Endothelial cell of umbilical vein (primary cell): ENCODE data around the gene LRRC27. TPM values are rescaled to one million over a fixed set of nuclear protein-coding genes. Genes with fewer than 3 reads are reported as not detected.

Experiments
- BruUV-seq: library from RNA; stranded (reverse); fragments of 400-500 nt; replicated peaks from 2 replicates; lab custom pipeline; 2021; lab: Mats Ljungman, UMichigan
- CTCF ChIA-PET: fragments of 300-600, 350-600 bp; sonication (Branson Sonifier 250); formaldehyde crosslinking; loops from one replicate; lab custom pipeline; 2021; ENCODE audit warnings: antibody characterized with exemption, inconsistent platforms; lab: Charles Lee
- POLR2A ChIA-PET: fragments of 300-600, 350-600 bp; sonication (Branson Sonifier 250); formaldehyde crosslinking; loops from one replicate; lab custom pipeline; 2021; ENCODE audit warnings: antibody characterized with exemption, inconsistent platforms; lab: Charles Lee
- DNase-seq: peaks from one replicate; pipeline ENCODE4 v3.0.0-alpha.2; 2011; ENCODE audit warnings: low read depth, low spot score
- FAIRE-seq: peaks from 2 replicates; lab custom pipeline; 2011; peaks lifted over from hg19 to GRCh38; lab: Jason Lieb, UNC
- H2AFZ ChIP-seq: 2 replicates; pipeline ENCODE4 v1.6.0; 2012; ENCODE audit warnings: low read depth, low read length, control low read depth, inconsistent platforms
- H3K27ac ChIP-seq: 2 replicates; pipeline ENCODE4 v1.5.1; 2011; ENCODE audit warnings: low read depth, mild to moderate bottlenecking, control low read depth, low read length, moderate library complexity; ENCODE audit not compliant: insufficient read depth
- H3K27me3 ChIP-seq, 2 experiments: 2 replicates each; pipeline versions ENCODE4 v1.6.0 to v1.6.1; 2011; ENCODE audit warnings: low read length in 2 of 2, mixed read lengths in 1 of 2; ENCODE audit not compliant: control insufficient read depth in 2 of 2, insufficient read depth in 2 of 2
- H3K36me3 ChIP-seq, 2 experiments: 2 replicates in 1 of 2; 3 replicates in 1 of 2; pipeline ENCODE4 v1.5.1; 2011; ENCODE audit warnings: low read length in 2 of 2, mild to moderate bottlenecking in 1 of 2, moderate library complexity in 1 of 2; ENCODE audit not compliant: control insufficient read depth in 2 of 2, insufficient read depth in 2 of 2; ENCODE audit errors: extremely low read depth in 1 of 2
- H3K4me1 ChIP-seq: 3 replicates; pipeline ENCODE4 v1.5.1; 2011; ENCODE audit warnings: mild to moderate bottlenecking, low read length; ENCODE audit not compliant: control insufficient read depth, insufficient read depth; ENCODE audit errors: extremely low read depth
- H3K4me2 ChIP-seq: 2 replicates; pipeline ENCODE4 v1.6.1; 2011; ENCODE audit warnings: low read length, control low read depth, mixed read lengths; ENCODE audit not compliant: insufficient read depth
- H3K4me3 ChIP-seq, 3 experiments: fragments of 200-600 bp in 1 of 3; sonication (generic), shearing (Covaris generic) in 1 of 3; replicated peaks in 1 of 3; 2 replicates each; pipeline ENCODE4 v1.5.1; 2011 to 2016; ENCODE audit warnings: control low read depth in 3 of 3, low read length in 3 of 3, mild to moderate bottlenecking in 2 of 3, inconsistent platforms in 1 of 3, low read depth in 1 of 3, moderate library complexity in 1 of 3; ENCODE audit not compliant: insufficient read depth in 1 of 3
- H3K79me2 ChIP-seq: 2 replicates; pipeline ENCODE4 v1.6.0; 2012; ENCODE audit warnings: low read length, inconsistent platforms; ENCODE audit not compliant: control insufficient read depth, insufficient read depth
- H3K9ac ChIP-seq: replicated peaks from 2 replicates; pipeline ENCODE3; 2011; ENCODE audit warnings: low read length, control low read depth; ENCODE audit not compliant: insufficient read depth; ENCODE audit errors: extremely low read depth
- H3K9me1 ChIP-seq: replicated peaks from 3 replicates; pipeline ENCODE4 v1.6.0; 2011; ENCODE audit warnings: mild to moderate bottlenecking, low read length; ENCODE audit not compliant: control insufficient read depth, insufficient read depth; ENCODE audit errors: extremely low read depth
- H3K9me3 ChIP-seq: replicated peaks from 2 replicates; pipeline ENCODE4 v1.5.1; 2012; ENCODE audit warnings: low read length, inconsistent platforms; ENCODE audit not compliant: control insufficient read depth, insufficient read depth
- H4K20me1 ChIP-seq: replicated peaks from 2 replicates; pipeline ENCODE3; 2011; ENCODE audit warnings: mild to moderate bottlenecking, low read length; ENCODE audit not compliant: control insufficient read depth, insufficient read depth; ENCODE audit errors: extremely low read depth
- CTCF ChIP-seq, 2 donors: IDR thresholded peaks; 1 replicate in 1 of 2; 2 replicates in 1 of 2; pipeline ENCODE4 v1.5.1; 2011; ENCODE audit warnings: low read length in 2 of 2, mild to moderate bottlenecking in 2 of 2, moderate library complexity in 2 of 2, control low read depth in 1 of 2, inconsistent platforms in 1 of 2, low read depth in 1 of 2; ENCODE audit not compliant: insufficient read depth in 1 of 2; ENCODE audit errors: extremely low read depth in 1 of 2
- EZH2 ChIP-seq: IDR thresholded peaks from 2 replicates; pipeline ENCODE4 v1.6.1; 2012; ENCODE audit warnings: borderline replicate concordance, low read depth, mild to moderate bottlenecking, moderate library complexity, low read length, inconsistent platforms; ENCODE audit not compliant: severe bottlenecking
- FOS ChIP-seq: IDR thresholded peaks from 2 replicates; pipeline ENCODE4 v1.6.1; 2011; ENCODE audit warnings: mild to moderate bottlenecking, low read length, moderate library complexity, borderline replicate concordance; ENCODE audit not compliant: insufficient read depth
- GATA2 ChIP-seq: IDR thresholded peaks from 2 replicates; pipeline ENCODE4 v1.7.0; 2011; ENCODE audit warnings: low read depth, mild to moderate bottlenecking, moderate library complexity, mixed read lengths, low read length; ENCODE audit not compliant: insufficient read length, insufficient read depth
- JUN ChIP-seq: IDR thresholded peaks from 2 replicates; pipeline ENCODE4 v1.6.1; 2011; ENCODE audit warnings: borderline replicate concordance, low read depth; ENCODE audit not compliant: insufficient read length, insufficient read depth
- MAX ChIP-seq: IDR thresholded peaks from 2 replicates; pipeline ENCODE4 v1.6.1; 2011; ENCODE audit not compliant: insufficient read depth, insufficient read length
- MYC ChIP-seq: IDR thresholded peaks from one replicate; pipeline ENCODE4 v1.6.1; 2011; ENCODE audit warnings: mild to moderate bottlenecking, low read depth, low read length
- POLR2A ChIP-seq: IDR thresholded peaks from 2 replicates; pipeline ENCODE4 v1.6.1; 2012; ENCODE audit warnings: low read depth, mild to moderate bottlenecking, control low read depth, low read length
- POLR2AphosphoS5 ChIP-seq: IDR thresholded peaks from 2 replicates; pipeline ENCODE4 v1.6.1; 2012; ENCODE audit warnings: low read depth, mild to moderate bottlenecking, control low read depth, low read length, moderate library complexity; ENCODE audit not compliant: insufficient read depth
- dilution Hi-C: fragments of 300-500 bp; cut with MboI; formaldehyde crosslinking; loops from one replicate; pipeline ENCODE4 v1.15.0; 2019; ENCODE audit warnings: low sequenced_read_pairs; ENCODE audit not compliant: extremely low pct_ligation_motif_present
- intact Hi-C: fragments of 100-400 bp; cut with micrococcal nuclease; formaldehyde crosslinking; loops from one replicate; pipeline ENCODE4 v1.10.0; 2022
- polyA plus RNA-seq, 4 experiments: library from polyadenylated mRNA; depleted of rRNA in 3 of 4; stranded (reverse) in 3 of 4; unstranded in 1 of 4; fragments of >200 nt; gene quantifications; 2 replicates each; pipeline versions ENCODE4 v1.2.1 to v1.2.3, GENCODE V29; 2011 to 2012; ENCODE audit warnings: missing spikeins in 1 of 4
- total RNA-seq: library from RNA; stranded (reverse); gene quantifications from 2 replicates; pipeline ENCODE4 v1.2.3, GENCODE V29; 2021

The LRRC27 gene
- total and polyA plus RNA-seq, 2 donors (not counting 3 experiments of a cell fraction or from before 2014, with no cell fraction given): 8.3 to 13.6 TPM

DNA sequence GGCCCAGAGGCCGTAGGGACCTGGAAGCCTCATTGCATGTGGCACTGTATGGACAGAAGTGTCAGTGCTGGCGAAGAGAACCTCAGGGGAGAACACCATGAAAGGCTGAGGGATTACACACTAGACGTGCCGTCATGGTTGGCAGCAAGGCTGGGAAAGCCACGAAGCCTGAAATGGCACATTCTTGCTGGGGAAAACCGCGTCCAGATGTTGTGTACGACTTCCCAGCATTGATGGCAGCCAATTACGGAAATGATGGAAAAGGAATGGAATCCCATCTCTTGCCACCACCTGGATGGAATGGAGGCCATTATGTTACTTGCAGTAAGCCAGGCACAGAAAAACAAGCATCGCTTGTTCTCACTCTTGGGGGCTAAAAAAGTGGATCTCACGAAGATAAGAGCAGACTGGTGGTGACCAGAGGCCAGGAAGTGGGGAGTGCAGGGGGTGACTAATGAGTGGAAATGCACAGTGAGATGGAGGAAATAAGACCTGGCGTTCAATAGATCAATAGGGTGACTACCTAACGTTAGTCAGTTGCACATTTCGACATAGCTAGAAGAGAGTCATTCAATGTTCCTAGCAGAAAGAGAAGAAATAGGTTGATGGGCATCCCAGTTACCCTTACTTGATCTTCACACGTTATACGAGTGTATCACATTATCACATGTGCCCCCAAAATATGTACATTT lies 50.4 kb downstream of the LRRC27 start:
- CTCF ChIA-PET: interaction anchor here (1.1 kb wide), 1 partner anchor 94 kb away, joined by 3 read pairs; no protein-coding TSS in a partner anchor
- no TSS peak for BruUV-seq

More for the DNA sequence above, 50.4 kb downstream of the LRRC27 start:
- Histone ChIP-seq H4K20me1 (no peaks in the 10 kb centered on the region), H3K9ac (no peak overlapping the region), H3K9me1 (no peaks in the 10 kb centered on the region), H3K79me2 (no peaks in the 10 kb centered on the region), H3K9me3 (no peaks in the 10 kb centered on the region), H3K27ac (no peak overlapping the region), H3K27me3 (peaks cover 0 to 2% of the 10 kb centered on the region in 2 experiments), H2AFZ (no peak overlapping the region), H3K4me2 (no peak overlapping the region), H3K4me3 (no peak overlapping the region), H3K36me3 (no peaks in the 10 kb centered on the region), H3K4me1 (no peaks in the 10 kb centered on the region)
- intact Hi-C loops (no loop called here), dilution Hi-C loops (no loop called here)
- DNase-seq: no peak
- TF ChIP-seq JUN (no peak), CTCF (IDR thresholded peaks at IDR 0.05; ENCODE audit: extremely low read depth in 1 of 2, insufficient read depth in 1 of 2, low read depth in 1 of 2, low read length in 2 of 2) (no peak), MAX (no peak), MYC (no peak), FOS (no peak), POLR2AphosphoS5 (no peak), EZH2 (no peak), POLR2A (no peak), GATA2 (no peak)
- FAIRE-seq: no peak
- POLR2A ChIA-PET: no interaction called here
